ENCODE results near the gene ENTPD8.

ENTPD8 gene

GRCh38 chr9:137475666-137476065 is 34.5 kb upstream of the ENTPD8 start:
- DNase-seq, result no peak

DNA sequence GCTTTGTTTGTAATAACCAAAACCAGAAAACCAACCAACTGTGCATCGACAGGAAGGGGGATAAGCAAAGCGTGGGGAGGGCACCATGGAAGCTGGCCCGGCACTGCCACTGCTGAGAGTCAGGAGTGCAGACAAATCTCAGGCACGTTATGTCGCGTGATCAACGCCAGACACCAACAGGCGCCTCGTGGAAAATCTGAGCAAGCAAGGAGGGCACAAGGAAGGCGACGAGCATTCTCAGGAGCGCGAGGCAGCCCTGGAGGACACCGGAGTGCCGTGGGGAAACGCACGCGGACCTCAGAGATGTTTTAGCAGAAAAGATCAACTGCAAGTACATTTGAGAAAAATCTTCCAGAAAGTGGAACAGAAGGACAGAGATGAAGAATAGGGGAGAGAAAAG is 33.1 kb upstream of the ENTPD8 start:
- peak; percentile 9 for DNase-seq

DNA sequence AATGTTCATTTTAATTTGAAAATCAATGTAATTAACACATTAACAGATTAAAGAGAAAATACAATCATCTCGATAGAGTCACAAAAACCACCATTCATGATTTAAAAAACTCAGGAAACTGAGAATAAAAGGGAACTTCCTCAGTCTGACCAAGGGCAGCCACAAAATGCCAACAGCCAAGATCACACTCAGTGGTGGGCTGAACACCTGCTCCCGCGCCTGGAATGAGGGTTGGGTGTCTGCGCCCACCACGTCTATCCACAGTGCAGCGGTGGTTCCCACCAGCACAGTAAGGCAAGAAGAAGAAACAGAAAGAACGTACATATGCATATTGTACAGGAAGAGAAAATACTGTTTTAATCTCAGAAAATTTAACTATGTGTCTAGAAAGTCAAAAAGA is 29.6 kb upstream of the ENTPD8 start:
- no peak for DNase-seq

DNA sequence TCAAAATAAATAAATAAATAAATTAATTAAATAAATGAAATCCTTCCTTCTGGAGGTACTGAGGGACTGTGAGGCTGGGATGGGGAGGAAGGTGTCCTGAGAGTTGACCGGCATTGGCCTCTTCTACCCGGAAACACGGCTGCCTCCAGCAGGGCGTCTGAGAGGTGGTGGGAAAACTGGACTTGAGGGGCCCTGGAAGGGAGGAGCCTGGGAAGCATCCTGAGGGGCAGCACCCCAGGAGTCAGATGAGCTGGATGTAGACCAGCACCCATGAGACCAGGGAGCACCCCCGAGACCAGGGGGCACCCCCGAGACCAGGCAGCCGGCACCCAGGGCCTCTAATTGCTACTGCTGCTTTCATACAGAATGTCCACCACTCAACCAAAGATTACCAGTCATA is 26.7 kb upstream of the ENTPD8 start:
- no peak for DNase-seq

DNA sequence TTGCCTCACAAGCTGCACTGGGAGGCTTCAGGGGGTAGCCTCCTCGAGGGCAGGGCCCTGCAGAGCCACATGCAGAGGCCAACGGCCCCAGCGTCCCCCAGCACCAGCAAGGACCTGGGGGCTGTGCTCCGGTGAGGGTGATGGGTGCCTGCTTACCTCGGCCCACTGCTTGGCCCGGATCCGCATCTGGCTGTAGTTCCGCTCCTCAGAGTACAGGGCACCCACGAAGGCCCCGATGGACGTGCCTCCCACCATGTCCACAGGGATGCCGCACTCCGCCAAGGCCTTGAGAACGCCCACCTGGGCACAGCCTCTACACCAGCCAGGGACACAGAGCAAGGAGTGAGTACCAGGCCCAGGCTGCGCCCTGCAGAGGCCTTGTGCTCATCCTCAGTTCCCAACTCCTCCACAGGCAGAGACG is 26.0 kb upstream of the ENTPD8 start:
- no peak for DNase-seq

GRCh38 chr9:137466389-137467085 is 25.4 kb upstream of the ENTPD8 start:
- DNase-seq, result peak; percentile 8

GRCh38 chr9:137465720-137466388 is 24.7 kb upstream of the ENTPD8 start:
- no peak for DNase-seq

- DNase-seq, result no peak
Measured at GRCh38 chr9:137465000-137465719, 24.0 kb upstream of the ENTPD8 start.

DNA sequence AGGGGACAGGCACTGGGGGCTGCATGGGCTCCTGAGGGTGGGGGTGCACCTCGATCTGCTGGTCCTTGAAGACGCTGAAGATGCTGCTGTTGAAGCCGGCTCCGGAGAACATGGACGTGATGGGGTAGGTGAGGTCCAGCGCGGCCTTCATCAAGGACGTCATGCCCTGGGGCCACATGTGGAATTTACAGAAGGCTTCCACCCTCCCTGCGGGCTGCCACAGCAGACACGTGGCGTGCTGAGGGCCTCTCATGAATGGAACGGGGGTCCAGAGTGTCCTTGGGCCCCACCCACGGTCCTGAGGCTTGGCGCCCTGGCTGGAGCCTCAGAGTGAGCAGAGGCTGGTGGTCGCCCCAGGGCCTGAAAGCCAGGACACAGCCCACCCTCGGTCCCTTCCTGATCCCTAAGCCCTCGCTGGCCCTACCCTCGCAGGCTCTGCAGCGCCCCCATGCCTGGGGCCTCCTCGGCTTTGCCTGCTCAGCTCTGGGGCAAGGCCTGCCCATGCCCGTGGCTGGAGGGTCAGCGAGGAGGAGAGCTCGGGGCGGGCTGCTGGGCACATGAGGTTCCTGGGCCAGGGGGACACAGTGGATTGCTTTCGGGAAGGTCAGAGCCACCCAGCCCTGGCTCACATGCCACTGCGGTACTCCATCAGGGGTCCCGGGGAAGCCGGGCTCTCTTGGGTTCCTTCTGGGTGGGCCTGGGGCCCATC is 23.3 kb upstream of the ENTPD8 start:
- DNase-seq, result peak; percentile 10

GRCh38 chr9:137463931-137464290 is 22.8 kb upstream of the ENTPD8 start:
- no peak for DNase-seq

- peak; percentile 9 for DNase-seq
Measured at GRCh38 chr9:137462986-137463930, 22.1 kb upstream of the ENTPD8 start.

GRCh38 chr9:137462396-137462985 is 21.3 kb upstream of the ENTPD8 start:
- no peak for DNase-seq

DNA sequence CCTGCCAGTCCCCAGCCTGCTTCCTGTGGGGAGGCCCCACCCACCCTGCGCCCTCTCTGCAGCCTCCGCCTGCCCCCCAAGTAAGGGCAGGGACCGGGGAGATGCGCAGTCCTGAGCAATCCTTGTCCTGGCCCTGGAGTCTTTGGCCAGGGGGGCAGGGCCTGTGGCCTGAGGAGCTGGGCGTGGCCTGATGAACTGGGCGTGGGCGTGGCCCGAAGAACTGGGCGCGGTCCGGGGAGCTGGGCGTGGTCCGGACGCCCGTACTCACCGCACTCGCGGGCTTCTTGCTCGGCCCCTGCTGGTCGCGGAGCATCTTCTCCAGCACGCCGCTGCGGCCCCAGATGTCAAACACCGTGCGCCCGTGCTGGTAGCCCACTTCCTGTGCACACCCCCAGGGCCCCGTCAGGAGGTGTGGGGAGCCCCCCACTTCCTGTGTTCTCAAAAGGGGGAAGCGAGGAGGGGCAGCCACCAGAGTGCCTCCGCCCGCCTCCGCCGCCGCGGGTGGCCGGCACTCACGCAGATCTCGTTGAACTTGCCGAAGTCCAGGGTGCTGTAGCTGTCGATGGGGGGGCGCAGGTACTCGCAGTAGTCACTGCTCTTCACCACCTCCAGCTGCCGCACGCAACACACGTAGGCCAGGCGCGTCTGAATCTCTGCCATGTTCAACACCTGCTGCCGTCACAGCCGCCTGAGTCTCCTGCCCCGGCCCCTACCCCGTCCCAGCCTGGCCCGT is 20.7 kb upstream of the ENTPD8 start:
- DNase-seq, result peak; percentile 66

- DNase-seq, result no peak
Measured at GRCh38 chr9:137461316-137461662, 20.1 kb upstream of the ENTPD8 start.

- peak; percentile 13 for DNase-seq
Measured at GRCh38 chr9:137460363-137461315, 19.5 kb upstream of the ENTPD8 start.

DNA sequence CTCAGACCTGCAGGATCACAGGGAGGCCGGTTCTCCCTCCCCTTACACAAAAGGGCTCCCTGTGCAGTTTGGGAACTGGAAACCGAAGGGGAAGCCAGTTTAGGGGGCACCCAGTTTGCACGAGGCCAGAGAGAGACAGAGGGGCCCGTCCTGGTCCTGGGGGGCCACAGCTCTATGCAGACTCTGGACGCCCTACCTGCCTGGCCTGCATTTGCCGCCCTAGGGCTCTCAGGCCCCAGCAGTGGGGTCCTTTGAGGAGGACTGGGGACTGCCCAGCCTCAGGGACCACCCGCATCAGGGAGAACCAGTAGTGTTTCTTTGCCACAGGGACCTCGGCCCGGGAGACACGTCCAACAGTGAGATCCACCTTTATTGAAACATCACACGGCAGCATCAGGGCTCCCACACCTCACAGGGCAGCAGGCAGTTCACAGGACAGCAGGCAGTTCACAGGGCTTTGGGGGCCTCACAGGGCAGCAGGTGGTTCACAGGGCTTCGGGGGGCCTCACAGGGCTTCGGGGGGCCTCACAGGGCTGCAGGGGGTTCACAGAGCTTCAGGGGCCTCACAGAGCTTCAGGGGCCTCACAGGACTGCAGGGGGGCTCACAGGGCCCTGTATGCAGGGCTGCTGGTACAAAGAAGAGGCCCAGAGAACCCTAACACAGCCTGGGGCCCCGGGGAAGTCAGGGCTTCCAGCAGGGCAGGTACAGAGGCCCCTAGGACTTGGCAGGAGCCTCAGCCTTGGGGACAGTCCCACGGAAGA is 18.6 kb upstream of the ENTPD8 start:
- DNase-seq, result peak; percentile 19

- peak; percentile 94 for DNase-seq
Measured at GRCh38 chr9:137459152-137459600, 18.0 kb upstream of the ENTPD8 start, which contains the start of gene NSMF. Gene NSMF (minus strand): TSS chr9:137459334. CDS start chr9:137459102, 232 bp downstream.

- DNase-seq, result peak; percentile 30
Measured at GRCh38 chr9:137458194-137459151, 17.3 kb upstream of the ENTPD8 start.
